Skeletal muscle satellite cell (primary cell): ENCODE results near the gene UFD1.

Experiments used
- H3K27me3 ChIP-seq: 2 replicates; pipeline ENCODE4 v1.7.0; 2013; ENCODE audit warnings: low read length; ENCODE audit not compliant: control insufficient read depth, insufficient read depth
- H3K36me3 ChIP-seq: 2 replicates; pipeline ENCODE4 v1.7.0; 2013; ENCODE audit warnings: mild to moderate bottlenecking, control low read depth, low read length; ENCODE audit not compliant: insufficient read depth
- H3K4me1 ChIP-seq: 2 replicates; pipeline ENCODE4 v1.7.0; 2013; ENCODE audit warnings: low read length; ENCODE audit not compliant: control insufficient read depth, insufficient read depth
- H3K4me2 ChIP-seq: 2 replicates; pipeline ENCODE4 v1.7.0; 2013; ENCODE audit warnings: mild to moderate bottlenecking, low read length
- H3K4me3 ChIP-seq: 2 replicates; pipeline ENCODE4 v1.7.0; 2013; ENCODE audit warnings: low read length
- H3K9ac ChIP-seq: 2 replicates; pipeline ENCODE4 v1.7.0; 2013; ENCODE audit warnings: mild to moderate bottlenecking, low read depth, low read length, moderate library complexity
- H3K9me3 ChIP-seq: replicated peaks from 2 replicates; pipeline ENCODE4 v1.7.0; 2013; ENCODE audit warnings: mild to moderate bottlenecking, control low read depth, low read length

UFD1 gene

GRCh38 chr22:19490628-19491230 is 11.7 kb upstream of the UFD1 start:
- Histone ChIP-seq H3K9me3 (no peaks in the 10 kb centered on the region), H3K4me1 (no peaks in the 10 kb centered on the region), H3K4me3 (no peak overlapping the region), H3K9ac (no peak overlapping the region), H3K4me2 (no peak overlapping the region), H3K27me3 (no peaks in the 10 kb centered on the region), H3K36me3 (peaks cover 2% of the 10 kb centered on the region)

DNA sequence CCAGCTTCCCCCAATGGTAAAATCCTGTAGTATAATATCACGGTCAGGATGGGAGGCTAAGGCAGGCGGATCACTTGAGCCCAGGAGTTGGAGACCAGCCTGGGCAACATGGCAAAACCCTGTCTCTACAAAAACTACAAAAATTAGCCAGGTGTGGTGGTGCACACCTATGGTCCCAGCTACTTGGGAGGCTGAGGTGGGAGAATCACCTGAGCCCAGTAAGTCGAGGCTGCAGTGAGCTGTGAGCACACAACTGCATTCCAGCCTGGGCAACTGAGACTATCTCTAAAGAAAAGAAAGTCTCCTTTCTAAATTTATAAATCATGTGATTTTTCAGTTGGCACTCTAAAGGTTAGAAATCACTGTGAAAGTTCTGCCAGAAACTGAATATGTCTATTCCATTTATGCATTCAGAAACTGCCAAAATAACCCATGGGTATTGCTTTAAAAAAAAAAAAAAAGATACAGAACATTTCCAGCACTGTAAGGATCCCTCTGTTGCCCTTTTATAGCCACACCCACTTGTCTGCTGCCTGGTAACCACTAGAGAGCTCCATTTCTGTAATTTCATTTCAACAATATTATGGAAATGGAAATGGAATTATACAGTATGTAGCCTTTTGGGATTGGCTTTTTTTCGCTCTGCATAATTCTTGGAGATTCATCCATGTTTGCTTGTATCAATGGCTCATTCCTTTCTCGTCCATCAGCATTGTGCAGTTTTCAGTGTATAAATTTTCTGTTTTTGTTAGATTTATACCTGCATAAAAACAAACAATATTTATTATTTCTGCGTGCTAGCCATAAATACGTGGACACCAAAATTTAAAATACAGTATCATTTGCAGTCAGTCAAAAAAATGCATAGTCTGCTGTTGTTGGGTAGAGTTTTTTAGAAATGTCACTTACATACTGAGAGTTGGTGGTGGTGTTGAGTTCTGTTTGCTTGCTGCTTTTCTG is 10.2 kb upstream of the UFD1 start:
- no peak overlapping the region for H3K9ac ChIP-seq
- H3K4me1 ChIP-seq = peaks cover 8% of the 10 kb centered on the region
- H3K27me3 ChIP-seq = no peaks in the 10 kb centered on the region
- peaks cover 7% of the 10 kb centered on the region for H3K36me3 ChIP-seq
- no peaks in the 10 kb centered on the region for H3K9me3 ChIP-seq
- H3K4me2 ChIP-seq = no peak overlapping the region
- H3K4me3 ChIP-seq = no peak overlapping the region

DNA sequence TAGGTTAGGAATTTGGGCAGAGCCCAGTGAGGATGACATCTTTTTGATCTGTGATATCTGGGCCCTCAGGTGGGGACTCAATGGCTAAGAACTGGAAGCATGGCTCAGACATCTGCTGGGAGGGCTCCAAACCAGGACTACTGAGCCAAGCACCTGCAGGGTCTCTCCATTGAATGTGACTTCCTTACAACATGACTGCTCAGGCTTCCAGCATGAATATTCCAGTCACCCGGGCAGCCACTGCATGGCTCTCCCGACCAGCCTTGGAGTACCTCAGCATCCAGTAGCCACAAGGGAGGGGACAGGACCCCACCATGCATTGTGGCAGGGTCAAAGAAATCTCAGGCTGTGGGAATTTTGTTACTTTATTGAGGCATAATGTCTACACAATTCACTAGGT is 9.3 kb upstream of the UFD1 start:
- H3K36me3 ChIP-seq = peaks cover 7% of the 10 kb centered on the region

GRCh38 chr22:19483481-19484244 is 4.7 kb upstream of the UFD1 start:
- no peaks in the 10 kb centered on the region for H3K27me3 ChIP-seq
- H3K9me3 ChIP-seq = no peaks in the 10 kb centered on the region
- peak overlapping the region; percentile 1 for H3K4me3 ChIP-seq
- H3K9ac ChIP-seq = peak overlapping the region; percentile 53
- H3K36me3 ChIP-seq = peaks cover 16% of the 10 kb centered on the region
- H3K4me1 ChIP-seq = peaks cover 24% of the 10 kb centered on the region
- peak overlapping the region; percentile 53 for H3K4me2 ChIP-seq

More for the DNA sequence above, 9.3 kb upstream of the UFD1 start:
- no peaks in the 10 kb centered on the region for H3K27me3 ChIP-seq
- peaks cover 13% of the 10 kb centered on the region for H3K4me1 ChIP-seq
- no peak overlapping the region for H3K4me3 ChIP-seq
- H3K9ac ChIP-seq = no peak overlapping the region
- H3K4me2 ChIP-seq = no peak overlapping the region
- no peaks in the 10 kb centered on the region for H3K9me3 ChIP-seq

DNA sequence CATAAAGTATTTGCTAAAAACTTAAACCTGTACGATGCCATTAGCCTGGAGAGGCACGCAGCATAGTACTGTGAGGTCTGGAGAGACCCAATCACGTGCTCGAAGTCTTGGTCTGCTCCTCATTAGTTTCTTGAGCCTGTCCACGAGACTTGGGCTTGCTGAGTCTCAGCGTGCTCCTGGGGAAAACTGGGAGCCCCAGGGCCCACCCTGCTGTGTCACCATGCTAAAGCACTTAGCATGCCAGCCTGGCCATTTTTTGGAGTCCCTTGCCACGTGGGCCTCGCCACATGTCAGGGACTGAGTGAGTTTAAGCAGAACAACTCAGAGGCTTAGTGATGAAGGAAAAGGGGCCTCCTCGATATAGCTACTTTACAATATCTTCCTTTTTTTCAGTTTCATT is 3.3 kb upstream of the UFD1 start:
- Histone ChIP-seq H3K36me3 (peaks cover 16% of the 10 kb centered on the region), H3K4me2 (no peak overlapping the region), H3K4me3 (no peak overlapping the region), H3K4me1 (peaks cover 26% of the 10 kb centered on the region), H3K9ac (no peak overlapping the region), H3K9me3 (no peaks in the 10 kb centered on the region), H3K27me3 (no peaks in the 10 kb centered on the region)

- Histone ChIP-seq H3K4me3 (peak overlapping the region; percentile 76), H3K36me3 (peaks cover 19% of the 10 kb centered on the region), H3K9ac (peak overlapping the region; percentile 91), H3K27me3 (no peaks in the 10 kb centered on the region), H3K4me2 (peak overlapping the region; percentile 82), H3K4me1 (peaks cover 29% of the 10 kb centered on the region), H3K9me3 (no peaks in the 10 kb centered on the region)
Observed at GRCh38 chr22:19480789-19481188, 1.8 kb upstream of the UFD1 start.

DNA sequence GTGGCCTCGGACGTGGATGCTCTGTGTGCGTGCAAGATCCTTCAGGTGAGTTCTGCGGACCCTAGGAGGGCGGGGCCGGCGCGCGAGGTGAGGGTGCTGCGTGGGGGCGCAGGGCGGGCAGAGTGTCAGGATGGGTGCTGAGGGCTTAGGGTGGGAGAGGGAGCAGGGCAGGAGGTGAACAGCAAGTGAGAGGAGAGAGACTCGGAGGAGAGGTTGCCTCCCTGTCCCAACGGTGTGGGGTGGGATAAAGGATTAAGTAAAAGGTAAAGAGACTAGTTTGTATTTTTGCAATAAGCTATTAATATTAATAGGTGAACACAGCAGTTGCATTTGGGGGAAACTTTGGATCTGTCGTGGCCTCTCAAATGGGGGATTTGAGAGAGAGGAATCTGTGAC is 1.2 kb upstream of the UFD1 start:
- Histone ChIP-seq H3K27me3 (no peaks in the 10 kb centered on the region), H3K4me3 (peak overlapping the region; percentile 76), H3K4me2 (peak overlapping the region; percentile 82), H3K9me3 (no peaks in the 10 kb centered on the region), H3K9ac (peak overlapping the region; percentile 91), H3K36me3 (peaks cover 24% of the 10 kb centered on the region), H3K4me1 (peaks cover 29% of the 10 kb centered on the region)

DNA sequence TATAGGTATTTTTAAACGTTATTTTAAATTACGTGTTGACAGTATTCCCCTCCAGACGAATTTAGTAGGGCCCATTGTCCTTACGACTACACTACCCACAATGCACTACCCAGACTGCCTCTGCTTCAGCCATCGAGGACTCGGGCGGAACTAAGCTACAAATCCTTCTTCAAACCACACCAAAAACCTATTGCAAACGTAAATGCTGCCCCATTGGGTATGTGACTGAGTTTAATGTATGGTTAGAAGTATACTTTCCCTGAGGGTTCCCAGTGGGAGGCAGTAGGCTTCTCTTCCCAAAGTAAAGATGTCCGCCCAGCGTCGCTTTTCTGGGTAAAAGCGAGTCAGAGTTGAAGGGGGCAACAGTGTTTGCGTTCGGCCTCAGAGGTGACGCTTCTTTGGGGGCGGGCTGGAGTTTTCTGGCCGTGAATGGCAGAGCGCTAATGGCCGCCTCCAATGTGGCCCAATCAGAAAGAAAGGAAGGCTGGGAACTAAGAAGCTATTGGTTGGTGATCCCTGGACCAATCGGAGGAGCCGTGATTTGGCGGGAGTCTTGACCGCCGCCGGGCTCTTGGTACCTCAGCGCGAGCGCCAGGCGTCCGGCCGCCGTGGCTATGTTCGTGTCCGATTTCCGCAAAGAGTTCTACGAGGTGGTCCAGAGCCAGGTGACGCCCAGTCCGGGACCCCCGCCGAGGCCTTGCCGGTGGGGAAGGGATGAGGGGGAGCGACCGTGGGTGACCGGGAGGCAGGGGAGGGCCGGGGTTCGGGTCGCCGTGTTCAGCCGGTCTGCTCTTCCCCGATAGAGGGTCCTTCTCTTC is 571 bp upstream of the UFD1 start, which contains the start of gene CDC45:
CDC45 (plus strand) TSS at position 566 of the 818 bp plus-strand sequence; CDS start at position 615, 49 bp downstream.
- peaks cover 27% of the 10 kb centered on the region for H3K36me3 ChIP-seq
- H3K4me2 ChIP-seq = peak within 1 kb of the TSS; percentile 85
- H3K9ac ChIP-seq = peak within 1 kb of the TSS; percentile 91
- no peaks in the 10 kb centered on the region for H3K27me3 ChIP-seq
- no peaks in the 10 kb centered on the region for H3K9me3 ChIP-seq
- H3K4me3 ChIP-seq = peak within 1 kb of the TSS; percentile 87
- H3K4me1 ChIP-seq = peaks cover 25% of the 10 kb centered on the region

- peak overlapping the region; percentile 85 for H3K4me2 ChIP-seq
- H3K36me3 ChIP-seq = peaks cover 34% of the 10 kb centered on the region
- H3K9me3 ChIP-seq = no peaks in the 10 kb centered on the region
- H3K9ac ChIP-seq = peak overlapping the region; percentile 91
- H3K4me3 ChIP-seq = peak overlapping the region; percentile 87
- no peaks in the 10 kb centered on the region for H3K27me3 ChIP-seq
- H3K4me1 ChIP-seq = peaks cover 16% of the 10 kb centered on the region
Observed at GRCh38 chr22:19478045-19478900, 720 bp downstream of the UFD1 start.
